HCT116 (cell line): ENCODE data around the gene MYPN. TPM values are rescaled to one million over a fixed set of nuclear protein-coding genes. Genes with fewer than 3 reads are reported as not detected.

ENCODE experiments used
- ATAC-seq: fragments of 200-7000 bp; cut with Tn5 transposase; 2 replicates; pipeline ENCODE4 v1.9.1; 2020; ENCODE audit warnings: mild to moderate bottlenecking, moderate library complexity
- BruUV-seq: library from RNA; stranded (reverse); fragments of 400-500 nt; replicated peaks from 2 replicates; lab custom pipeline; 2021; lab: Mats Ljungman, UMichigan
- CTCF ChIA-PET: fragments of 300-600 bp; sonication (Branson Sonifier 250); formaldehyde crosslinking; loops from one replicate; lab custom pipeline; 2021; ENCODE audit warnings: antibody characterized with exemption; lab: Charles Lee
- POLR2A ChIA-PET: fragments of 300-600, 350-600 bp; sonication (Branson Sonifier 250); formaldehyde crosslinking; loops from one replicate; lab custom pipeline; 2021; ENCODE audit warnings: antibody characterized with exemption; lab: Charles Lee
- RAD21 ChIA-PET, 2 experiments: fragments of 300-600 bp; sonication (Branson Sonifier 250); formaldehyde crosslinking; loops; one replicate each; lab custom pipeline; 2023; ENCODE audit warnings: low total read pairs in 2 of 2; ENCODE audit not compliant: uncharacterized antibody in 2 of 2, unreplicated experiment in 2 of 2, low non-redundant PET in 1 of 2; lab: Charles Lee
- DNase-seq: peaks from one replicate; pipeline ENCODE4 v3.0.0-alpha.2; 2010; ENCODE audit warnings: low read depth, low spot score
- H2AFZ ChIP-seq: fragments of 200-600 bp; shearing (Covaris generic), sonication (generic); 2 replicates; pipeline ENCODE4 v1.6.1; 2017; ENCODE audit warnings: low read depth, mixed run types, mixed read lengths, antibody characterized with exemption, low read length; ENCODE audit not compliant: poor library complexity, severe bottlenecking
- H3K27ac ChIP-seq: 2 replicates; pipeline ENCODE4 v1.5.1; 2012; ENCODE audit warnings: low read depth, low read length
- H3K27me3 ChIP-seq: fragments of 200-600 bp; sonication (generic); 2 replicates; pipeline ENCODE4 v1.6.1; 2016; ENCODE audit warnings: mixed run types, low read length, mixed read lengths; ENCODE audit not compliant: insufficient read depth
- H3K36me3 ChIP-seq, 2 experiments: fragments of 200-500 bp in 1 of 2; fragments of 200-600 bp in 1 of 2; sonication (Bioruptor generic) in 1 of 2; sonication (generic) in 1 of 2; 2 replicates each; pipeline versions ENCODE4 v1.5.1 to v1.6.1; 2014 to 2016; ENCODE audit warnings: low read length in 2 of 2, inconsistent platforms in 1 of 2, mixed read lengths in 1 of 2, mixed run types in 1 of 2; ENCODE audit not compliant: insufficient read depth in 2 of 2, control insufficient read depth in 1 of 2
- H3K4me1 ChIP-seq, 2 experiments: fragments of 200-600 bp in 1 of 2; sonication (generic) in 1 of 2; 2 replicates each; pipeline versions ENCODE4 v1.5.1 to v1.6.1; 2012 to 2017; ENCODE audit warnings: low read length in 2 of 2, inconsistent platforms in 1 of 2, mild to moderate bottlenecking in 1 of 2, mixed read lengths in 1 of 2, mixed run types in 1 of 2, moderate library complexity in 1 of 2; ENCODE audit not compliant: insufficient read depth in 2 of 2, control insufficient read depth in 1 of 2
- H3K4me2 ChIP-seq: fragments of 200-600 bp; sonication (generic); 2 replicates; pipeline ENCODE4 v1.6.1; 2017; ENCODE audit warnings: mixed run types, low read length, mixed read lengths
- H3K4me3 ChIP-seq, 2 experiments: fragments of 200-600 bp in 1 of 2; sonication (generic) in 1 of 2; replicated peaks in 1 of 2; 2 replicates each; pipeline ENCODE4 v1.5.1; 2011 to 2016; ENCODE audit warnings: low read length in 2 of 2, control low read depth in 1 of 2, low read depth in 1 of 2, mild to moderate bottlenecking in 1 of 2, mixed read lengths in 1 of 2, mixed run types in 1 of 2
- H3K79me2 ChIP-seq: fragments of 200-600 bp; sonication (generic); 2 replicates; pipeline ENCODE4 v1.6.1; 2017; ENCODE audit warnings: mild to moderate bottlenecking, mixed run types, low read length, moderate library complexity, mixed read lengths; ENCODE audit not compliant: insufficient read depth
- H3K9ac ChIP-seq: fragments of 200-600 bp; sonication (generic); 2 replicates; pipeline ENCODE4 v1.6.1; 2016; ENCODE audit warnings: low read length, mixed read lengths
- H3K9me2 ChIP-seq: fragments of 200-600 bp; sonication (generic), shearing (Covaris generic); 2 replicates; pipeline ENCODE4 v1.6.1; 2017; ENCODE audit warnings: mixed run types, mild to moderate bottlenecking, moderate library complexity; ENCODE audit not compliant: insufficient read depth
- H3K9me3 ChIP-seq, 2 experiments: fragments of 200-500 bp in 1 of 2; fragments of 200-600 bp in 1 of 2; sonication (Bioruptor generic) in 1 of 2; sonication (generic) in 1 of 2; 2 replicates each; pipeline ENCODE4 v1.6.1; 2014 to 2017; ENCODE audit warnings: low read length in 2 of 2, mixed read lengths in 2 of 2, inconsistent platforms in 1 of 2, low read depth in 1 of 2, mild to moderate bottlenecking in 1 of 2, mixed run types in 1 of 2, moderate library complexity in 1 of 2; ENCODE audit not compliant: control insufficient read depth in 1 of 2, insufficient read depth in 1 of 2
- H4K20me1 ChIP-seq: fragments of 200-600 bp; sonication (generic), shearing (Covaris generic); 2 replicates; pipeline ENCODE4 v1.6.1; 2017; ENCODE audit warnings: mixed run types, mild to moderate bottlenecking, moderate library complexity; ENCODE audit not compliant: insufficient read depth
- CBX3 ChIP-seq: IDR thresholded peaks from 2 replicates; pipeline ENCODE4 v1.6.1; 2012; ENCODE audit warnings: low read depth
- CEBPB ChIP-seq: IDR thresholded peaks from 2 replicates; pipeline ENCODE4 v1.6.1; 2012; ENCODE audit warnings: low read depth
- EGR1 ChIP-seq: IDR thresholded peaks from 2 replicates; pipeline ENCODE4 v1.6.1; 2012; ENCODE audit warnings: low read depth
- ELF1 ChIP-seq: IDR thresholded peaks from 2 replicates; pipeline ENCODE4 v1.6.1; 2012; ENCODE audit warnings: low read depth, borderline replicate concordance
- EZH2 ChIP-seq: fragments of 200-600 bp; sonication (generic); IDR thresholded peaks from 2 replicates; pipeline ENCODE4 v1.6.1; 2017; ENCODE audit warnings: antibody characterized with exemption, mixed run types
- JUND ChIP-seq: IDR thresholded peaks from 2 replicates; pipeline ENCODE4 v1.6.1; 2012
- MAX ChIP-seq: IDR thresholded peaks from 2 replicates; pipeline ENCODE4 v1.6.1; 2012
- POLR2A ChIP-seq: IDR thresholded peaks from 2 replicates; pipeline ENCODE4 v1.7.0; 2011; ENCODE audit warnings: borderline replicate concordance; ENCODE audit not compliant: insufficient read depth, insufficient read length; ENCODE audit errors: extremely low read depth
- POLR2AphosphoS5 ChIP-seq: IDR thresholded peaks from 2 replicates; pipeline ENCODE4 v1.6.1; 2011; ENCODE audit warnings: mild to moderate bottlenecking, low read depth, low read length, moderate library complexity
- RAD21 ChIP-seq: IDR thresholded peaks from 2 replicates; pipeline ENCODE4 v1.6.1; 2012; ENCODE audit warnings: low read depth, mild to moderate bottlenecking
- SIN3A ChIP-seq: IDR thresholded peaks from 2 replicates; pipeline ENCODE4 v1.6.1; 2012; ENCODE audit warnings: low read depth
- SP1 ChIP-seq: IDR thresholded peaks from 2 replicates; pipeline ENCODE4 v1.6.1; 2012; ENCODE audit warnings: low read depth
- SRF ChIP-seq: IDR thresholded peaks from 2 replicates; pipeline ENCODE4 v1.6.1; 2012; ENCODE audit warnings: low read depth
- TCF7L2 ChIP-seq: IDR thresholded peaks from 2 replicates; pipeline ENCODE4 v1.7.0; 2011; ENCODE audit warnings: borderline replicate concordance, inconsistent platforms; ENCODE audit not compliant: insufficient read depth, insufficient read length; ENCODE audit errors: extremely low read depth
- YY1 ChIP-seq: IDR thresholded peaks from 2 replicates; pipeline ENCODE4 v1.6.1; 2011; ENCODE audit warnings: low read length, low read depth, moderate library complexity, mild to moderate bottlenecking; ENCODE audit not compliant: insufficient replicate concordance; ENCODE audit errors: extremely low read depth
- ZBTB33 ChIP-seq: IDR thresholded peaks from 2 replicates; pipeline ENCODE4 v1.6.1; 2011; ENCODE audit warnings: mild to moderate bottlenecking, low read length, moderate library complexity; ENCODE audit not compliant: insufficient replicate concordance; ENCODE audit errors: extremely low read depth
- ZFX ChIP-seq: fragments of 450-650 bp; IDR thresholded peaks from 2 replicates; pipeline ENCODE4 v1.6.1; 2017
- ZNF274 ChIP-seq: fragments of 200-500 bp; sonication (Bioruptor generic); IDR thresholded peaks from 2 replicates; pipeline ENCODE4 v1.6.1; 2014; ENCODE audit warnings: mild to moderate bottlenecking, low read depth, low read length, inconsistent platforms
- intact Hi-C: fragments of 100-400 bp; cut with micrococcal nuclease; formaldehyde crosslinking; loops from 2 replicates; pipeline ENCODE4 v1.10.0; 2022
- total RNA-seq: library from RNA; stranded (reverse); gene quantifications from one replicate; pipeline ENCODE4 v1.2.1, GENCODE V29; 2021; ENCODE audit not compliant: unreplicated experiment

MYPN gene
- total RNA-seq, 1 experiment from 2014 or later, result 0.34 TPM

- no peak for ATAC-seq
- ChIA-PET CTCF (interaction anchor here (0.7 kb wide), 1 partner anchor 10 kb away, joined by 3 read pairs; no protein-coding TSS in a partner anchor), RAD21 (no interaction called here)
- Histone ChIP-seq H3K9me2 (no peaks in the 10 kb centered on the region), H3K9me3 (no peaks in the 10 kb centered on the region), H4K20me1 (no peaks in the 10 kb centered on the region), H3K27ac (no peak overlapping the region), H2AFZ (no peak overlapping the region), H3K4me1 (peaks cover 0 to 9% of the 10 kb centered on the region in 2 experiments; a peak in 2 of 4 replicates), H3K4me3 (no peak overlapping the region)
- no TSS peak for BruUV-seq
- TF ChIP-seq ZFX (no peak), EGR1 (no peak), SRF (no peak), ZNF274 (no peak), TCF7L2 (no peak), SIN3A (no peak), POLR2A (no peak), YY1 (no peak), CEBPB (no peak), JUND (no peak)
- TF ChIP-seq, all 23 proteins: peak for 0
- no peak overlapping the region for H3K9ac ChIP-seq
- H3K36me3 ChIP-seq, result no peaks in the 10 kb centered on the region
- no peaks in the 10 kb centered on the region for H3K27me3 ChIP-seq
- H3K4me2 ChIP-seq, result no peak overlapping the region
- no peak for DNase-seq
- H3K79me2 ChIP-seq, result no peaks in the 10 kb centered on the region
- POLR2A ChIA-PET, result no interaction called here
- intact Hi-C loops, result no loop called here
Measured at GRCh38 chr10:68111584-68111983, 2.3 kb downstream of the MYPN start.

- POLR2A ChIA-PET, result no interaction called here
- intact Hi-C loops, result no loop called here
- Histone ChIP-seq H3K9ac (no peak overlapping the region), H2AFZ (no peak overlapping the region), H3K27me3 (no peaks in the 10 kb centered on the region), H3K36me3 (no peaks in the 10 kb centered on the region), H3K4me2 (no peak overlapping the region), H3K9me2 (no peaks in the 10 kb centered on the region), H4K20me1 (no peaks in the 10 kb centered on the region), H3K79me2 (no peaks in the 10 kb centered on the region), H3K9me3 (no peaks in the 10 kb centered on the region), H3K4me3 (no peak overlapping the region), H3K27ac (no peak overlapping the region), H3K4me1 (peaks cover 0 to under 1% of the 10 kb centered on the region in 2 experiments; a peak in 1 of 4 replicates)
- no peak for TF ChIP-seq MAX
- no peak for TF ChIP-seq SIN3A
- no peak for TF ChIP-seq CEBPB
- no peak for TF ChIP-seq POLR2AphosphoS5
- TF ChIP-seq ZFX, result no peak
- TF ChIP-seq ZBTB33, result no peak
- no peak for TF ChIP-seq CBX3
- no peak for TF ChIP-seq POLR2A
- TF ChIP-seq SP1, result no peak
- no peak for TF ChIP-seq RAD21
- TF ChIP-seq ELF1, result no peak
- no peak for TF ChIP-seq EZH2
- no peak for TF ChIP-seq YY1
- no peak for TF ChIP-seq ZNF274
- no peak for DNase-seq
- BruUV-seq, result no TSS peak
- RAD21 ChIA-PET, result no interaction called here
- no peak for ATAC-seq
- CTCF ChIA-PET, result no interaction called here
Measured at GRCh38 chr10:68112837-68113236, 3.5 kb downstream of the MYPN start.
